GM11168 (cell line): ENCODE data around the gene ITGAE.

Experiments used
- in situ Hi-C: fragments of 300-500 bp; cut with MboI; formaldehyde crosslinking; loops from one replicate; pipeline ENCODE4 v1.12.0; 2022; ENCODE audit warnings: low sequenced_read_pairs; ENCODE audit not compliant: unreplicated experiment

The ITGAE gene

GRCh38 chr17:3768341-3768740, 32.6 kb downstream of the ITGAE start:
- in situ Hi-C loops: no loop called here

GRCh38 chr17:3766779-3767178, 34.2 kb downstream of the ITGAE start:
- in situ Hi-C loops: no loop called here

GRCh38 chr17:3765981-3766380, 35.0 kb downstream of the ITGAE start:
- in situ Hi-C loops: no loop called here

GRCh38 chr17:3763777-3764170, 37.2 kb downstream of the ITGAE start:
- in situ Hi-C loops: no loop called here

GRCh38 chr17:3762922-3763776, 37.8 kb downstream of the ITGAE start:
- in situ Hi-C loops: no loop called here

GRCh38 chr17:3761918-3762380, 39.0 kb downstream of the ITGAE start:
- in situ Hi-C loops: no loop called here

- in situ Hi-C loops: no loop called here
Measured at GRCh38 chr17:3761036-3761917, 39.7 kb downstream of the ITGAE start.

GRCh38 chr17:3759597-3760216, 41.3 kb downstream of the ITGAE start:
- in situ Hi-C loops: no loop called here

- in situ Hi-C loops: no loop called here
Measured at GRCh38 chr17:3755335-3756030, 45.5 kb downstream of the ITGAE start.

GRCh38 chr17:3754458-3755334, 46.3 kb downstream of the ITGAE start:
- in situ Hi-C loops: no loop called here

GRCh38 chr17:3754066-3754457, 46.9 kb downstream of the ITGAE start:
- in situ Hi-C loops: no loop called here

- in situ Hi-C loops: no loop called here
Measured at GRCh38 chr17:3753624-3754023, 47.4 kb downstream of the ITGAE start.

- in situ Hi-C loops: no loop called here
Measured at GRCh38 chr17:3751836-3752235, 49.2 kb downstream of the ITGAE start.

- in situ Hi-C loops: no loop called here
Measured at GRCh38 chr17:3750926-3751325, 50.1 kb downstream of the ITGAE start.

- in situ Hi-C loops: no loop called here
Measured at GRCh38 chr17:3750296-3750695, 50.7 kb downstream of the ITGAE start.

- in situ Hi-C loops: loop anchor here (10.0 kb wide), 1 partner anchor 56 kb away; the partner anchor contains the start of gene ITGAE
Measured at GRCh38 chr17:3748576-3748975, 52.4 kb downstream of the ITGAE start.

GRCh38 chr17:3747805-3748204, 53.2 kb downstream of the ITGAE start:
- in situ Hi-C loops: loop anchor here (10.0 kb wide), 1 partner anchor 57 kb away; the partner anchor contains the start of gene ITGAE

GRCh38 chr17:3745071-3745470, 55.9 kb downstream of the ITGAE start:
- in situ Hi-C loops: loop anchor here (10.0 kb wide), 1 partner anchor 60 kb away; the partner anchor contains the start of gene ITGAE

- in situ Hi-C loops: loop anchor here (10.0 kb wide), 1 partner anchor 61 kb away; the partner anchor contains the start of gene ITGAE
Measured at GRCh38 chr17:3744014-3744413, 57.0 kb downstream of the ITGAE start.
